Panc1 (cell line): Measurements from ENCODE around the gene BRINP3. TPM values are rescaled to one million over a fixed set of nuclear protein-coding genes. Genes with fewer than 3 reads are reported as not detected.

ENCODE experiments used
- ATAC-seq: fragments of 200-7000 bp; cut with Tn5 transposase; 2 replicates; pipeline ENCODE4 v1.9.1; 2020; ENCODE audit warnings: mild to moderate bottlenecking, moderate library complexity
- BruUV-seq: library from RNA; stranded (reverse); fragments of 400-500 nt; replicated peaks from 2 replicates; lab custom pipeline; 2021; lab: Mats Ljungman, UMichigan
- CTCF ChIA-PET: fragments of 300-600 bp; sonication (Branson Sonifier 250); formaldehyde crosslinking; loops from one replicate; lab custom pipeline; 2022; ENCODE audit warnings: antibody characterized with exemption; lab: Charles Lee
- POLR2A ChIA-PET: fragments of 300-600 bp; sonication (Branson Sonifier 250); formaldehyde crosslinking; loops from one replicate; lab custom pipeline; 2022; ENCODE audit warnings: antibody characterized with exemption; lab: Charles Lee
- DNase-seq: peaks from one replicate; pipeline ENCODE4 v3.0.0-alpha.2; 2010; ENCODE audit warnings: low read depth, low spot score
- H3K27ac ChIP-seq: 2 replicates; pipeline ENCODE4 v1.5.1; 2011; ENCODE audit warnings: mild to moderate bottlenecking, low read length, inconsistent platforms
- H3K27me3 ChIP-seq: fragments of 200-500 bp; sonication (Bioruptor generic); 2 replicates; pipeline ENCODE4 v1.6.0; 2014; ENCODE audit warnings: low read length, inconsistent platforms; ENCODE audit not compliant: control insufficient read depth, insufficient read depth
- H3K36me3 ChIP-seq: fragments of 200-500 bp; sonication (Bioruptor generic); 2 replicates; pipeline ENCODE4 v1.5.1; 2014; ENCODE audit warnings: inconsistent platforms, mild to moderate bottlenecking, low read length, moderate library complexity; ENCODE audit not compliant: control insufficient read depth, insufficient read depth
- H3K4me1 ChIP-seq: 2 replicates; pipeline ENCODE4 v1.5.1; 2011; ENCODE audit warnings: inconsistent platforms, mild to moderate bottlenecking, low read length, moderate library complexity; ENCODE audit not compliant: control insufficient read depth, insufficient read depth
- H3K4me3 ChIP-seq, 2 experiments: 2 replicates each; pipeline ENCODE4 v1.5.1; 2011 to 2012; ENCODE audit warnings: low read depth in 2 of 2, low read length in 2 of 2, mild to moderate bottlenecking in 2 of 2, inconsistent platforms in 1 of 2, moderate library complexity in 1 of 2
- H3K9me3 ChIP-seq: fragments of 200-500 bp; sonication (Bioruptor generic); 2 replicates; pipeline ENCODE4 v1.5.1; 2014; ENCODE audit warnings: low read depth, mild to moderate bottlenecking, inconsistent platforms, low read length, moderate library complexity; ENCODE audit not compliant: control insufficient read depth, insufficient read depth
- POLR2AphosphoS5 ChIP-seq: IDR thresholded peaks from 2 replicates; pipeline ENCODE4 v1.6.1; 2012; ENCODE audit warnings: mild to moderate bottlenecking, low read depth, low read length, moderate library complexity
- SIN3A ChIP-seq: IDR thresholded peaks from 2 replicates; pipeline ENCODE4 v1.6.1; 2012; ENCODE audit warnings: low read depth, mild to moderate bottlenecking, low read length, moderate library complexity, borderline replicate concordance; ENCODE audit not compliant: insufficient read depth
- TCF7L2 ChIP-seq: IDR thresholded peaks from 2 replicates; pipeline ENCODE4 v1.6.1; 2011; ENCODE audit warnings: mild to moderate bottlenecking, low read depth, low read length, inconsistent platforms
- in situ Hi-C: cut with HindIII; loops from 2 replicates; pipeline ENCODE4 v1.10.0; 2016; ENCODE audit warnings: low sequenced_read_pairs, low pct_unique_long_range_greater_than_20kb
- intact Hi-C: fragments of 100-400 bp; cut with micrococcal nuclease; formaldehyde crosslinking; loops from one replicate; pipeline ENCODE4 v1.10.0; 2022; ENCODE audit not compliant: unreplicated experiment
- total RNA-seq: library from RNA; stranded (reverse); gene quantifications from one replicate; pipeline ENCODE4 v1.2.1, GENCODE V29; 2021; ENCODE audit not compliant: unreplicated experiment
- TF ChIP-seq, protein P1 (sequence below), 2 experiments: IDR thresholded peaks; 2 replicates each; pipeline ENCODE4 v1.6.1; 2011 to 2012; ENCODE audit warnings: low read depth in 2 of 2, control low read depth in 1 of 2, low read length in 1 of 2, mild to moderate bottlenecking in 1 of 2, moderate library complexity in 1 of 2; ENCODE audit not compliant: insufficient read depth in 1 of 2
- TF ChIP-seq, protein P2 (sequence below): fragments of 450-650 bp; IDR thresholded peaks from 2 replicates; pipeline ENCODE4 v1.5.1; 2017; ENCODE audit warnings: mild to moderate bottlenecking

The BRINP3 gene
- total RNA-seq, 1 experiment from 2014 or later, result 1.0 TPM

DNA sequence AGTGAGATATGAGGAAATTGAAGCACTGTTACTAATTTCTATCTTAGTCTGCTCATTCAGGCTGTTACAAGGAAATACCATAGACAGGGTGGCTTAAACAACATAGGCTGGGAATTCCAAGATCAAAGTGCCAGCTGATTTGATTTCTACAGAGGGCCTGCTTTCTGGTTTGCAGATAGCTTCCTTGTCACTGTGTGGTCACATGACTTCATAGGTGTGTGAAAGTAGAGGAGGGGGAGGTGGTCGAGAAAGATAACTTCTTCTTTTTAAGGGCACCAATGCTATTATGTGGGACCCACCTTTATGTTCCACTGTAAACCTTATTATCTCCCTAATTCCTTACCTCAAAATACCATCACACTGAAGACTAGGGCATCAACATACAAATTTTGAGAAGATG lies 6.4 kb upstream of the BRINP3 start:
- TF ChIP-seq, protein P1, sequence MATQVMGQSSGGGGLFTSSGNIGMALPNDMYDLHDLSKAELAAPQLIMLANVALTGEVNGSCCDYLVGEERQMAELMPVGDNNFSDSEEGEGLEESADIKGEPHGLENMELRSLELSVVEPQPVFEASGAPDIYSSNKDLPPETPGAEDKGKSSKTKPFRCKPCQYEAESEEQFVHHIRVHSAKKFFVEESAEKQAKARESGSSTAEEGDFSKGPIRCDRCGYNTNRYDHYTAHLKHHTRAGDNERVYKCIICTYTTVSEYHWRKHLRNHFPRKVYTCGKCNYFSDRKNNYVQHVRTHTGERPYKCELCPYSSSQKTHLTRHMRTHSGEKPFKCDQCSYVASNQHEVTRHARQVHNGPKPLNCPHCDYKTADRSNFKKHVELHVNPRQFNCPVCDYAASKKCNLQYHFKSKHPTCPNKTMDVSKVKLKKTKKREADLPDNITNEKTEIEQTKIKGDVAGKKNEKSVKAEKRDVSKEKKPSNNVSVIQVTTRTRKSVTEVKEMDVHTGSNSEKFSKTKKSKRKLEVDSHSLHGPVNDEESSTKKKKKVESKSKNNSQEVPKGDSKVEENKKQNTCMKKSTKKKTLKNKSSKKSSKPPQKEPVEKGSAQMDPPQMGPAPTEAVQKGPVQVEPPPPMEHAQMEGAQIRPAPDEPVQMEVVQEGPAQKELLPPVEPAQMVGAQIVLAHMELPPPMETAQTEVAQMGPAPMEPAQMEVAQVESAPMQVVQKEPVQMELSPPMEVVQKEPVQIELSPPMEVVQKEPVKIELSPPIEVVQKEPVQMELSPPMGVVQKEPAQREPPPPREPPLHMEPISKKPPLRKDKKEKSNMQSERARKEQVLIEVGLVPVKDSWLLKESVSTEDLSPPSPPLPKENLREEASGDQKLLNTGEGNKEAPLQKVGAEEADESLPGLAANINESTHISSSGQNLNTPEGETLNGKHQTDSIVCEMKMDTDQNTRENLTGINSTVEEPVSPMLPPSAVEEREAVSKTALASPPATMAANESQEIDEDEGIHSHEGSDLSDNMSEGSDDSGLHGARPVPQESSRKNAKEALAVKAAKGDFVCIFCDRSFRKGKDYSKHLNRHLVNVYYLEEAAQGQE (IDR thresholded peaks at IDR 0.05; ENCODE audit: insufficient read depth in 1 of 2, low read depth in 2 of 2, low read length in 1 of 2), result no peak
- TF ChIP-seq, protein P2, sequence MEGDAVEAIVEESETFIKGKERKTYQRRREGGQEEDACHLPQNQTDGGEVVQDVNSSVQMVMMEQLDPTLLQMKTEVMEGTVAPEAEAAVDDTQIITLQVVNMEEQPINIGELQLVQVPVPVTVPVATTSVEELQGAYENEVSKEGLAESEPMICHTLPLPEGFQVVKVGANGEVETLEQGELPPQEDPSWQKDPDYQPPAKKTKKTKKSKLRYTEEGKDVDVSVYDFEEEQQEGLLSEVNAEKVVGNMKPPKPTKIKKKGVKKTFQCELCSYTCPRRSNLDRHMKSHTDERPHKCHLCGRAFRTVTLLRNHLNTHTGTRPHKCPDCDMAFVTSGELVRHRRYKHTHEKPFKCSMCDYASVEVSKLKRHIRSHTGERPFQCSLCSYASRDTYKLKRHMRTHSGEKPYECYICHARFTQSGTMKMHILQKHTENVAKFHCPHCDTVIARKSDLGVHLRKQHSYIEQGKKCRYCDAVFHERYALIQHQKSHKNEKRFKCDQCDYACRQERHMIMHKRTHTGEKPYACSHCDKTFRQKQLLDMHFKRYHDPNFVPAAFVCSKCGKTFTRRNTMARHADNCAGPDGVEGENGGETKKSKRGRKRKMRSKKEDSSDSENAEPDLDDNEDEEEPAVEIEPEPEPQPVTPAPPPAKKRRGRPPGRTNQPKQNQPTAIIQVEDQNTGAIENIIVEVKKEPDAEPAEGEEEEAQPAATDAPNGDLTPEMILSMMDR, result no peak
- TF ChIP-seq TCF7L2 (no peak), SIN3A (no peak), POLR2AphosphoS5 (no peak)
- no peaks in the 10 kb centered on the region for H3K36me3 ChIP-seq
- ChIA-PET POLR2A (no interaction called here), CTCF (no interaction called here)
- DNase-seq, result no peak
- no peak overlapping the region for H3K27ac ChIP-seq
- intact Hi-C loops, result no loop called here
- no peak for ATAC-seq
- no TSS peak for BruUV-seq
- H3K4me3 ChIP-seq, result no peak overlapping the region
- no peaks in the 10 kb centered on the region; the same call in 1 of the 2 replicates for H3K27me3 ChIP-seq
- H3K4me1 ChIP-seq, result no peaks in the 10 kb centered on the region
- in situ Hi-C loops, result no loop called here
- no peaks in the 10 kb centered on the region for H3K9me3 ChIP-seq

DNA sequence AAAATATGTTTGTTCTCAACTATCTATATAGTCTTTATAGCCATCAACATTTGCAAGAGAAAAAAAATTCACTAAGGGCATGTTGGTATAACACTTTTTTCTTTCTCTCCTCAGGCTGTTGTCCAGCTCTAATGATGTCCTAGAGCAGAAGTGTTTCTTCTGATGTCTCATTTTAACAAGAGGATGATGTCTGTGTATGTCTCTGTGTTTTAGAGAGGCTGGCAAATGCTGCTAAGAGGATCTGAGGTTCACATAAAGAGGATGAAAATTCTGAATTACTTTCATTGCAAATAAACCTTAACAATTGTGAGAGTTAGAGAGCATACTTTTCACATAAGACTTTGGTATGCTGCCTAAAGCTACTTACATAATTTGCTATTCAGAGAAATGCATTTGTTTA lies 2.6 kb upstream of the BRINP3 start:
- no peak for TF ChIP-seq SIN3A
- TF ChIP-seq, protein P1 (IDR thresholded peaks at IDR 0.05; ENCODE audit: insufficient read depth in 1 of 2, low read depth in 2 of 2, low read length in 1 of 2), result no peak
- TF ChIP-seq POLR2AphosphoS5, result no peak
- TF ChIP-seq, protein P2, result no peak
- TF ChIP-seq TCF7L2, result no peak
- BruUV-seq, result no TSS peak
- ATAC-seq, result no peak
- Histone ChIP-seq H3K9me3 (no peaks in the 10 kb centered on the region), H3K27ac (no peak overlapping the region), H3K4me1 (peaks cover 5% of the 10 kb centered on the region), H3K4me3 (no peak overlapping the region), H3K36me3 (no peaks in the 10 kb centered on the region), H3K27me3 (peaks cover 14% of the 10 kb centered on the region; the same call in 1 of the 2 replicates)
- in situ Hi-C loops (no loop called here), intact Hi-C loops (no loop called here)
- ChIA-PET POLR2A (no interaction called here), CTCF (no interaction called here)
- no peak for DNase-seq
